ENCODE results near the gene FNBP1.
"Not testable (repeated sequence)": the region's sequence is repeated elsewhere in the genome, so short reads cannot be mapped to it uniquely, and the experiment has no call there.

The FNBP1 gene

GRCh38 chr9:129918296-129918950, 124.6 kb downstream of the FNBP1 start:
- no peak for DNase-seq (ENCODE audit: low read depth in 2 of 2)

- no peak for DNase-seq (ENCODE audit: low read depth in 2 of 2)
Measured at GRCh38 chr9:129916707-129917106, 126.3 kb downstream of the FNBP1 start.

GRCh38 chr9:129914051-129914450, 128.9 kb downstream of the FNBP1 start:
- no peak for DNase-seq (ENCODE audit: low read depth in 2 of 2)

- no peak for DNase-seq (ENCODE audit: low read depth in 2 of 2)
Measured at GRCh38 chr9:129910628-129911567, 132.1 kb downstream of the FNBP1 start.

GRCh38 chr9:129909851-129910250, 133.1 kb downstream of the FNBP1 start:
- no peak for DNase-seq (ENCODE audit: low read depth in 2 of 2)

- no peak for DNase-seq (ENCODE audit: low read depth in 2 of 2)
Measured at GRCh38 chr9:129908906-129909305, 134.1 kb downstream of the FNBP1 start.

- no peak for DNase-seq (ENCODE audit: low read depth in 2 of 2)
Measured at GRCh38 chr9:129907201-129907600, 135.8 kb downstream of the FNBP1 start.

GRCh38 chr9:129906298-129906697, 136.7 kb downstream of the FNBP1 start:
- DNase-seq (ENCODE audit: low read depth in 2 of 2) = no peak

- no peak for DNase-seq (ENCODE audit: low read depth in 2 of 2)
Measured at GRCh38 chr9:129904734-129905133, 138.3 kb downstream of the FNBP1 start.

- DNase-seq (ENCODE audit: low read depth in 2 of 2) = no peak
Measured at GRCh38 chr9:129902740-129903134, 140.3 kb downstream of the FNBP1 start.

GRCh38 chr9:129901993-129902739, 140.8 kb downstream of the FNBP1 start:
- no peak for DNase-seq (ENCODE audit: low read depth in 2 of 2)

- no peak for DNase-seq (ENCODE audit: low read depth in 2 of 2)
Measured at GRCh38 chr9:129900263-129901027, 142.5 kb downstream of the FNBP1 start.

- DNase-seq (ENCODE audit: low read depth in 2 of 2) = no peak
Measured at GRCh38 chr9:129899620-129900019, 143.4 kb downstream of the FNBP1 start.

- no peak for DNase-seq (ENCODE audit: low read depth in 2 of 2)
Measured at GRCh38 chr9:129898185-129898584, 144.8 kb downstream of the FNBP1 start.

- no peak for DNase-seq (ENCODE audit: low read depth in 2 of 2)
Measured at GRCh38 chr9:129897263-129897662, 145.7 kb downstream of the FNBP1 start.

GRCh38 chr9:129895376-129896268, 147.4 kb downstream of the FNBP1 start:
- no peak for DNase-seq (ENCODE audit: low read depth in 2 of 2)

GRCh38 chr9:129894120-129894823, 148.7 kb downstream of the FNBP1 start:
- no peak for DNase-seq (ENCODE audit: low read depth in 2 of 2)

GRCh38 chr9:129891569-129891968, 151.4 kb downstream of the FNBP1 start:
- DNase-seq (ENCODE audit: low read depth in 2 of 2) = no peak

GRCh38 chr9:129890718-129891299, 152.2 kb downstream of the FNBP1 start:
- not testable (repeated sequence) for DNase-seq (ENCODE audit: low read depth in 2 of 2)
